SU-DHL-6 (cell line): ENCODE results near the gene CRY2.

Source experiments
- EZH2phosphoT487 ChIP-seq: fragments of 200-600 bp; sonication (generic), shearing (Covaris generic); conservative IDR thresholded peaks from 2 replicates; pipeline ENCODE4 v1.6.1; 2018; ENCODE audit warnings: mild to moderate bottlenecking, antibody characterized with exemption, low read length, moderate library complexity, mixed read lengths
- TF ChIP-seq, protein P1 (sequence below): fragments of 200-600 bp; sonication (generic); IDR thresholded peaks from one replicate; pipeline ENCODE4 v1.5.1; 2017; ENCODE audit warnings: antibody characterized with exemption, mild to moderate bottlenecking, low read length, moderate library complexity; ENCODE audit not compliant: insufficient read depth, poor library complexity, severe bottlenecking

DNA sequence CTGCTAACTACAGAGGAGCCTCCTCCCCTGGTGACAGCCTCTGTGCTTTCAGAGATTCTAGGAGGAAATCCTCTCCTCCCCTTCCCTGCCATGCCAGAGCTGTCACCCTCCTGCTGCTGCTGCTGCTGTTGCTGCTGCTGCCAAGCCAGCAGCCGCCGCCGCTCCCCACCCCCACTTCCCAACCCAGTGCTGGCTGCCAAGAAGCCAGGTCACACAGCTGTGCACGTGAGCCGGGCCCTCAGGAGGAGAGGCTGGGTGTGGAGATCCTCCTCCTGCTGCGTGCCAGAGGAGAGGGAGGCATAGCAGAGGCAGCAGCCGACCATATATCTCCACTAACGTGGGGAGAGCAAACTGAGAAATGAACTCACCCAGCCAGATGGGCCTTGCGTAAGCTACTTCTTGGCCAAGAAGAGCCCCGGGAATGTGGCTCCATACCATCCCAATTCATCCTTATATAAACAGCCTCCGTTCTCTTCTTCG lies 12.4 kb downstream of the CRY2 start:
- TF ChIP-seq, protein P1, sequence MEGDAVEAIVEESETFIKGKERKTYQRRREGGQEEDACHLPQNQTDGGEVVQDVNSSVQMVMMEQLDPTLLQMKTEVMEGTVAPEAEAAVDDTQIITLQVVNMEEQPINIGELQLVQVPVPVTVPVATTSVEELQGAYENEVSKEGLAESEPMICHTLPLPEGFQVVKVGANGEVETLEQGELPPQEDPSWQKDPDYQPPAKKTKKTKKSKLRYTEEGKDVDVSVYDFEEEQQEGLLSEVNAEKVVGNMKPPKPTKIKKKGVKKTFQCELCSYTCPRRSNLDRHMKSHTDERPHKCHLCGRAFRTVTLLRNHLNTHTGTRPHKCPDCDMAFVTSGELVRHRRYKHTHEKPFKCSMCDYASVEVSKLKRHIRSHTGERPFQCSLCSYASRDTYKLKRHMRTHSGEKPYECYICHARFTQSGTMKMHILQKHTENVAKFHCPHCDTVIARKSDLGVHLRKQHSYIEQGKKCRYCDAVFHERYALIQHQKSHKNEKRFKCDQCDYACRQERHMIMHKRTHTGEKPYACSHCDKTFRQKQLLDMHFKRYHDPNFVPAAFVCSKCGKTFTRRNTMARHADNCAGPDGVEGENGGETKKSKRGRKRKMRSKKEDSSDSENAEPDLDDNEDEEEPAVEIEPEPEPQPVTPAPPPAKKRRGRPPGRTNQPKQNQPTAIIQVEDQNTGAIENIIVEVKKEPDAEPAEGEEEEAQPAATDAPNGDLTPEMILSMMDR, result no peak
- no peak for TF ChIP-seq EZH2phosphoT487
